MCF 10A (cell line): Measurements from ENCODE around the gene GALNT7. TPM values are rescaled to one million over a fixed set of nuclear protein-coding genes. Genes with fewer than 3 reads are reported as not detected.

Experiments
- BruUV-seq: library from RNA; stranded (reverse); fragments of 400-500 nt; replicated peaks from 2 replicates; lab custom pipeline; 2021; lab: Mats Ljungman, UMichigan
- CTCF ChIA-PET: fragments of 300-600 bp; sonication (Branson Sonifier 250); formaldehyde crosslinking; extraction: SDS; loops from one replicate; lab custom pipeline; 2021; ENCODE audit warnings: antibody characterized with exemption, inconsistent platforms; lab: Yijun Ruan, JAX
- POLR2A ChIA-PET: fragments of 300-600, 350-650 bp; sonication (Branson Sonifier 250); formaldehyde crosslinking; extraction: SDS; loops from one replicate; lab custom pipeline; 2020; ENCODE audit warnings: antibody characterized with exemption, inconsistent platforms; lab: Yijun Ruan, JAX
- DNase-seq: peaks from one replicate; pipeline ENCODE4 v3.0.0-alpha.2; 2018; ENCODE audit not compliant: unreplicated experiment
- H3K27ac Mint-ChIP-seq: one replicate; pipeline ENCODE4 v1.8.0; 2022; ENCODE audit warnings: mild to moderate bottlenecking, low read depth, mixed read lengths; ENCODE audit not compliant: unreplicated experiment
- H3K27me3 Mint-ChIP-seq: one replicate; pipeline ENCODE4 v1.8.0; 2022; ENCODE audit warnings: mixed read lengths; ENCODE audit not compliant: insufficient read depth, unreplicated experiment
- H3K36me3 Mint-ChIP-seq: one replicate; pipeline ENCODE4 v1.8.0; 2022; ENCODE audit warnings: mild to moderate bottlenecking, moderate library complexity, mixed read lengths; ENCODE audit not compliant: insufficient read depth, unreplicated experiment
- H3K4me1 Mint-ChIP-seq: one replicate; pipeline ENCODE4 v1.8.0; 2022; ENCODE audit warnings: mixed read lengths; ENCODE audit not compliant: insufficient read depth, unreplicated experiment
- H3K4me3 Mint-ChIP-seq: one replicate; pipeline ENCODE4 v1.8.0; 2022; ENCODE audit warnings: mild to moderate bottlenecking, moderate library complexity, mixed read lengths; ENCODE audit not compliant: unreplicated experiment
- H3K9me3 Mint-ChIP-seq: one replicate; pipeline ENCODE4 v1.8.0; 2022; ENCODE audit warnings: mixed read lengths; ENCODE audit not compliant: unreplicated experiment
- intact Hi-C: fragments of 100-400 bp; cut with micrococcal nuclease; formaldehyde crosslinking; loops from 2 replicates; pipeline ENCODE4 v1.14.1; 2022
- total RNA-seq: library from RNA; stranded (reverse); gene quantifications from 2 replicates; pipeline ENCODE4 v1.2.3, GENCODE V29; 2022
- TF ChIP-seq, protein P1 (sequence below): fragments of 200-600 bp; IDR thresholded peaks from one replicate; pipeline ENCODE4 v1.8.0; 2022; ENCODE audit warnings: antibody characterized with exemption, mild to moderate bottlenecking; ENCODE audit not compliant: unreplicated experiment

Gene GALNT7
- total RNA-seq, 1 experiment from 2014 or later = 13.7 TPM

DNA sequence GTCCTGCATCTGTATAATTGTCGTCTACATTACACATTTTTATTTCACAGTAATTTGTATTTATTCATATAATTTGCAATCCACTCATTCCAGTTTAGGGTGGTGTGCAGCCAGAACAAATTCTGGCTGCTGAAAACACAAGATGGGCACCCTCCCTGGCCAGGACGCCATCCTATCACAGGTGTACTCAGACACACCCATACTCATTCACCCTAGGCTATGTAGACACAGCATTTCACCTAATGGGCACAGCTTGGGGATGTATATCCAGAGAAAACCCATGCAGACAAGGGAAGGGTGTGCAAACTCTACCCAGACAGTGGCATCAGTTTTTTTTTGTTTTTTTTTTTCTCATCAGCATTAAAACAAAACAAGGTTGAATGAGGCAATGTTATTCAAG is 92.4 kb downstream of the GALNT7 start:
- CTCF ChIA-PET = interaction anchor here (0.6 to 2.7 kb wide), 7 partner anchors 32 to 1644 kb away, joined by 3 to 19 read pairs (median 5); no protein-coding TSS in a partner anchor
- Mint-ChIP-seq H3K4me3 (no peak overlapping the region), H3K9me3 (no peaks in the 10 kb centered on the region), H3K27me3 (no peaks in the 10 kb centered on the region), H3K4me1 (peaks cover 9% of the 10 kb centered on the region), H3K27ac (no peak overlapping the region), H3K36me3 (no peaks in the 10 kb centered on the region)
- no peak for DNase-seq
- no TSS peak for BruUV-seq
- TF ChIP-seq, protein P1, sequence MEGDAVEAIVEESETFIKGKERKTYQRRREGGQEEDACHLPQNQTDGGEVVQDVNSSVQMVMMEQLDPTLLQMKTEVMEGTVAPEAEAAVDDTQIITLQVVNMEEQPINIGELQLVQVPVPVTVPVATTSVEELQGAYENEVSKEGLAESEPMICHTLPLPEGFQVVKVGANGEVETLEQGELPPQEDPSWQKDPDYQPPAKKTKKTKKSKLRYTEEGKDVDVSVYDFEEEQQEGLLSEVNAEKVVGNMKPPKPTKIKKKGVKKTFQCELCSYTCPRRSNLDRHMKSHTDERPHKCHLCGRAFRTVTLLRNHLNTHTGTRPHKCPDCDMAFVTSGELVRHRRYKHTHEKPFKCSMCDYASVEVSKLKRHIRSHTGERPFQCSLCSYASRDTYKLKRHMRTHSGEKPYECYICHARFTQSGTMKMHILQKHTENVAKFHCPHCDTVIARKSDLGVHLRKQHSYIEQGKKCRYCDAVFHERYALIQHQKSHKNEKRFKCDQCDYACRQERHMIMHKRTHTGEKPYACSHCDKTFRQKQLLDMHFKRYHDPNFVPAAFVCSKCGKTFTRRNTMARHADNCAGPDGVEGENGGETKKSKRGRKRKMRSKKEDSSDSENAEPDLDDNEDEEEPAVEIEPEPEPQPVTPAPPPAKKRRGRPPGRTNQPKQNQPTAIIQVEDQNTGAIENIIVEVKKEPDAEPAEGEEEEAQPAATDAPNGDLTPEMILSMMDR = no peak
- POLR2A ChIA-PET = interaction anchor here (0.6 to 1.2 kb wide), 2 partner anchors 10 to 236 kb away, joined by 3 read pairs; no protein-coding TSS in a partner anchor
- intact Hi-C loops = no loop called here

GRCh38 chr4:173262375-173262774 is 93.8 kb downstream of the GALNT7 start:
- ChIA-PET POLR2A (interaction anchor here (1.2 kb wide), 1 partner anchor 237 kb away, joined by 3 read pairs; no protein-coding TSS in a partner anchor), CTCF (interaction anchor here (1.6 to 2.7 kb wide), 4 partner anchors 235 to 251 kb away, joined by 5 to 19 read pairs (median 10); no protein-coding TSS in a partner anchor)
- no peak overlapping the region for H3K27ac Mint-ChIP-seq

DNA sequence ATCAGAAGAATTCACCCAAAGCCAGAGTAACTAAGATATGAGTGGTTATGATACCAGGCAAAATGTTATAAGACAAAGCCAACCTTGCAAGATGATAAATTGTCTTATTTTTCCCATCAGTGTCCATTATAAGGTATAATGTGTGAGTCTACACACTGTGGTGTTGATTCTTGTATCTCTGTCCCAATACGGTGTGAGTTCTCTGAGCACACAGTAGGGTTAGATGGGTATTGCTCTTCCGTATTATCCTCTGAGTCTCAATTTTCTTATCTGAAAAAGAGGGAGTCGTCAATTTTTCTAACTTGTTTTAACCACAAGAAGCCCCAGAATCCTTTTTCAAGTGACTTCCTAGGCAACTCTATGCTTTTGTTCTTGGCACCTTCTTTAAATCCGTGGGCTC is 95.6 kb downstream of the GALNT7 start:
- H3K4me3 Mint-ChIP-seq = no peak overlapping the region
- BruUV-seq = no TSS peak
- H3K9me3 Mint-ChIP-seq = no peaks in the 10 kb centered on the region
- peaks cover 9% of the 10 kb centered on the region for H3K4me1 Mint-ChIP-seq
- H3K27ac Mint-ChIP-seq = no peak overlapping the region
- H3K27me3 Mint-ChIP-seq = no peaks in the 10 kb centered on the region
- CTCF ChIA-PET = interaction anchor here (0.7 to 2.6 kb wide), 4 partner anchors 22 to 251 kb away, joined by 3 to 21 read pairs (median 4); no protein-coding TSS in a partner anchor
- TF ChIP-seq, protein P1 = no peak
- no peak for DNase-seq
- H3K36me3 Mint-ChIP-seq = no peaks in the 10 kb centered on the region
- POLR2A ChIA-PET = no interaction called here
- intact Hi-C loops = no loop called here

More at GRCh38 chr4:173262375-173262774, 93.8 kb downstream of the GALNT7 start:
- TF ChIP-seq, protein P1 = no peak
- no peak overlapping the region for H3K4me3 Mint-ChIP-seq
- no TSS peak for BruUV-seq
- no peak for DNase-seq
- H3K9me3 Mint-ChIP-seq = no peaks in the 10 kb centered on the region
- H3K4me1 Mint-ChIP-seq = peaks cover 9% of the 10 kb centered on the region
- H3K36me3 Mint-ChIP-seq = no peaks in the 10 kb centered on the region
- intact Hi-C loops = no loop called here
- no peaks in the 10 kb centered on the region for H3K27me3 Mint-ChIP-seq

DNA sequence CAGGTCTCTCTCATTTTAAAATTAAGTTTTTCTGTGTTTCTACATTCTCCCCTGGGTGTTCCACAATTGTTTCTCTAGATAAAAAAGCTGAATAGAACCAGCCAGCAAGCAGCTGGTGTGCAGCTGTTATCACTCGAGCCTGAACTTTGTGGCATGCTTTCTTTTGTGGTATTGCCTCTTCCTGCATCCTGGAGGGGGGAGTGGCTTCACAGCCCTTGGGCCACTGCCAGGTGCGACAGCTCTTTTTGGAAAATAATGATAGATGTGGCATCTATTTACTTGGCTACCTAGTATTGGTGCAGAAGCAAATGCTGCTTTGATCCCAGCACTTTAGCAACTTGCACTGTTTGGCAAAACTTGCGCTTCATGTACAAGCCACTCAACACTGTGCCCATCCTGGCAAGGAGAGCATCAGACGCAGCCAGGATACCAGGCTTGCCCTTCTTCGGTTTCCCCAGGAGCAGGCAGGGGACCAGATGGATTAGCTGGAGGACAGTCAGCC is 96.1 kb downstream of the GALNT7 start:
- no peak for DNase-seq
- peaks cover 9% of the 10 kb centered on the region for H3K4me1 Mint-ChIP-seq
- TF ChIP-seq, protein P1 = no peak
- no peaks in the 10 kb centered on the region for H3K27me3 Mint-ChIP-seq
- no peak overlapping the region for H3K27ac Mint-ChIP-seq
- intact Hi-C loops = no loop called here
- CTCF ChIA-PET = interaction anchor here (0.6 to 2.6 kb wide), 8 partner anchors 9 to 428 kb away, joined by 3 to 21 read pairs (median 4); no protein-coding TSS in a partner anchor
- no peaks in the 10 kb centered on the region for H3K9me3 Mint-ChIP-seq
- no peaks in the 10 kb centered on the region for H3K36me3 Mint-ChIP-seq
- POLR2A ChIA-PET = no interaction called here
- H3K4me3 Mint-ChIP-seq = no peak overlapping the region
- no TSS peak for BruUV-seq
